Kidney epithelial cell (primary cell): ENCODE results near the gene NTM. TPM values are rescaled to one million over a fixed set of nuclear protein-coding genes. Genes with fewer than 3 reads are reported as not detected.

Experiments
- DNase-seq: peaks from one replicate; pipeline ENCODE4 v3.0.0-alpha.2; 2010; ENCODE audit warnings: low read depth
- H3K27me3 ChIP-seq: 2 replicates; pipeline ENCODE4 v1.6.0; 2011; ENCODE audit warnings: low read length; ENCODE audit not compliant: control insufficient read depth, insufficient read depth
- H3K36me3 ChIP-seq: 2 replicates; pipeline ENCODE4 v1.5.1; 2011; ENCODE audit warnings: low read length; ENCODE audit not compliant: control insufficient read depth, insufficient read depth
- H3K4me3 ChIP-seq: 2 replicates; pipeline ENCODE4 v1.5.1; 2011; ENCODE audit warnings: low read depth, mild to moderate bottlenecking, control low read depth, low read length
- total RNA-seq: library from RNA; depleted of rRNA; stranded (reverse); fragments of >200 nt; gene quantifications from 2 replicates; pipeline ENCODE4 v1.2.3, GENCODE V29; 2015
- TF ChIP-seq, protein P1 (sequence below): IDR thresholded peaks from 2 replicates; pipeline ENCODE4 v1.5.1; 2011; ENCODE audit warnings: mild to moderate bottlenecking, moderate library complexity, low read length, control low read depth, inconsistent platforms; ENCODE audit not compliant: insufficient read depth, poor library complexity, severe bottlenecking

NTM gene
- total RNA-seq, 1 donor from 2014 or later = 111 TPM

- TF ChIP-seq, protein P1, sequence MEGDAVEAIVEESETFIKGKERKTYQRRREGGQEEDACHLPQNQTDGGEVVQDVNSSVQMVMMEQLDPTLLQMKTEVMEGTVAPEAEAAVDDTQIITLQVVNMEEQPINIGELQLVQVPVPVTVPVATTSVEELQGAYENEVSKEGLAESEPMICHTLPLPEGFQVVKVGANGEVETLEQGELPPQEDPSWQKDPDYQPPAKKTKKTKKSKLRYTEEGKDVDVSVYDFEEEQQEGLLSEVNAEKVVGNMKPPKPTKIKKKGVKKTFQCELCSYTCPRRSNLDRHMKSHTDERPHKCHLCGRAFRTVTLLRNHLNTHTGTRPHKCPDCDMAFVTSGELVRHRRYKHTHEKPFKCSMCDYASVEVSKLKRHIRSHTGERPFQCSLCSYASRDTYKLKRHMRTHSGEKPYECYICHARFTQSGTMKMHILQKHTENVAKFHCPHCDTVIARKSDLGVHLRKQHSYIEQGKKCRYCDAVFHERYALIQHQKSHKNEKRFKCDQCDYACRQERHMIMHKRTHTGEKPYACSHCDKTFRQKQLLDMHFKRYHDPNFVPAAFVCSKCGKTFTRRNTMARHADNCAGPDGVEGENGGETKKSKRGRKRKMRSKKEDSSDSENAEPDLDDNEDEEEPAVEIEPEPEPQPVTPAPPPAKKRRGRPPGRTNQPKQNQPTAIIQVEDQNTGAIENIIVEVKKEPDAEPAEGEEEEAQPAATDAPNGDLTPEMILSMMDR = no peak
- Histone ChIP-seq H3K4me3 (no peak overlapping the region), H3K27me3 (no peaks in the 10 kb centered on the region), H3K36me3 (peaks cover 1% of the 10 kb centered on the region)
- no peak for DNase-seq
Observed at GRCh38 chr11:131962818-131963217, 592.4 kb downstream of the NTM start.

- Histone ChIP-seq H3K4me3 (no peak overlapping the region), H3K36me3 (peaks cover 1% of the 10 kb centered on the region), H3K27me3 (no peaks in the 10 kb centered on the region)
- TF ChIP-seq, protein P1 = no peak
- no peak for DNase-seq
Observed at GRCh38 chr11:131964698-131965483, 594.5 kb downstream of the NTM start.

- Histone ChIP-seq H3K27me3 (no peaks in the 10 kb centered on the region), H3K4me3 (no peak overlapping the region), H3K36me3 (peaks cover 1% of the 10 kb centered on the region)
- DNase-seq = no peak
- TF ChIP-seq, protein P1 = no peak
Observed at GRCh38 chr11:131965504-131965903, 595.1 kb downstream of the NTM start.

- TF ChIP-seq, protein P1 = no peak
Observed at GRCh38 chr11:131966667-131967066, 596.3 kb downstream of the NTM start.

GRCh38 chr11:131969261-131969660 lies 598.8 kb downstream of the NTM start:
- Histone ChIP-seq H3K4me3 (no peak overlapping the region), H3K27me3 (no peaks in the 10 kb centered on the region), H3K36me3 (no peaks in the 10 kb centered on the region)
- TF ChIP-seq, protein P1 = no peak
- DNase-seq = no peak

More at GRCh38 chr11:131966667-131967066, 596.3 kb downstream of the NTM start:
- Histone ChIP-seq H3K4me3 (no peak overlapping the region), H3K36me3 (peaks cover 1% of the 10 kb centered on the region), H3K27me3 (no peaks in the 10 kb centered on the region)
- no peak for DNase-seq

GRCh38 chr11:131973061-131973460 lies 602.6 kb downstream of the NTM start:
- no peak overlapping the region for H3K4me3 ChIP-seq
- no peaks in the 10 kb centered on the region for H3K36me3 ChIP-seq
- TF ChIP-seq, protein P1 = no peak
- DNase-seq = no peak
- no peaks in the 10 kb centered on the region for H3K27me3 ChIP-seq
